Keratinocyte (primary cell): ENCODE measurements around the gene LDLRAP1.

ENCODE experiments used
- EZH2 ChIP-seq: IDR thresholded peaks from one replicate; pipeline ENCODE4 v1.6.1; 2012; ENCODE audit warnings: inconsistent platforms, mild to moderate bottlenecking, low read length, moderate library complexity
- TF ChIP-seq, protein P1 (sequence below), 3 experiments: IDR thresholded peaks in 1 of 3; conservative IDR thresholded peaks in 1 of 3; optimal IDR thresholded peaks in 1 of 3; 2 replicates in 2 of 3; 3 replicates in 1 of 3; pipeline versions ENCODE3 to v1.5.1; 2011; ENCODE audit warnings: low read length in 3 of 3, mild to moderate bottlenecking in 3 of 3, moderate library complexity in 2 of 3, control low read depth in 1 of 3, inconsistent platforms in 1 of 3; ENCODE audit not compliant: insufficient read depth in 2 of 3; ENCODE audit errors: extremely low read depth in 1 of 3

DNA sequence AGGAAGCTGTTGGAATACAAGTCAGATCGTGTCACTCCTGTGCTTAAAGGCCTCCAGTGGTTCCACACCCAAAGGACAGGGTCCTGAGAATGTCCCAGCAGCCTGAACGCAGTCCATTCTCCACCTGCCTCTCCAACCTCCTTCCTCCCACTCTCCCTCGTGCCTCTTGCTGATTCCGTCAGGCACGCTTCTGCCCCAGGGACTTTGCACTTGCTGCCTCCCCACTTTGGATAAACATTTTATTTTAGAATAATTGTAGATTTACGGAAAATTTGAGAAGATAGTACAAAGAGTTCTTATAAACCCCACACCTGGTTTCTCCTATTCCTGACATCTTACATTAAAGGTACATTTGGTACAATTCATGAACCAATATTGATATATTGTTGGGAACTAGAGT is 28.4 kb upstream of the LDLRAP1 start:
- TF ChIP-seq, protein P1, sequence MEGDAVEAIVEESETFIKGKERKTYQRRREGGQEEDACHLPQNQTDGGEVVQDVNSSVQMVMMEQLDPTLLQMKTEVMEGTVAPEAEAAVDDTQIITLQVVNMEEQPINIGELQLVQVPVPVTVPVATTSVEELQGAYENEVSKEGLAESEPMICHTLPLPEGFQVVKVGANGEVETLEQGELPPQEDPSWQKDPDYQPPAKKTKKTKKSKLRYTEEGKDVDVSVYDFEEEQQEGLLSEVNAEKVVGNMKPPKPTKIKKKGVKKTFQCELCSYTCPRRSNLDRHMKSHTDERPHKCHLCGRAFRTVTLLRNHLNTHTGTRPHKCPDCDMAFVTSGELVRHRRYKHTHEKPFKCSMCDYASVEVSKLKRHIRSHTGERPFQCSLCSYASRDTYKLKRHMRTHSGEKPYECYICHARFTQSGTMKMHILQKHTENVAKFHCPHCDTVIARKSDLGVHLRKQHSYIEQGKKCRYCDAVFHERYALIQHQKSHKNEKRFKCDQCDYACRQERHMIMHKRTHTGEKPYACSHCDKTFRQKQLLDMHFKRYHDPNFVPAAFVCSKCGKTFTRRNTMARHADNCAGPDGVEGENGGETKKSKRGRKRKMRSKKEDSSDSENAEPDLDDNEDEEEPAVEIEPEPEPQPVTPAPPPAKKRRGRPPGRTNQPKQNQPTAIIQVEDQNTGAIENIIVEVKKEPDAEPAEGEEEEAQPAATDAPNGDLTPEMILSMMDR (optimal IDR thresholded peaks at IDR 0.05 in 1 of 3, IDR thresholded peaks at IDR 0.05 in 1 of 3, conservative IDR thresholded peaks at IDR 0.05 in 1 of 3; ENCODE audit: extremely low read depth in 1 of 3, insufficient read depth in 2 of 3, low read length in 3 of 3) = no peak
- no peak for TF ChIP-seq EZH2
